Epithelial cell of prostate (primary cell): Measurements from ENCODE around the gene ZNF57.
"Not testable (repeated sequence)": the region's sequence is repeated elsewhere in the genome, so short reads cannot be mapped to it uniquely, and the experiment has no call there.

Experiments used
- DNase-seq: peaks from one replicate; pipeline ENCODE4 v3.0.0-alpha.2; 2011; ENCODE audit warnings: low read depth, low spot score
- H3K27ac ChIP-seq: fragments of 450-650 bp; 2 replicates; pipeline ENCODE4 v1.5.1; 2017; ENCODE audit warnings: mild to moderate bottlenecking

ZNF57 gene

DNA sequence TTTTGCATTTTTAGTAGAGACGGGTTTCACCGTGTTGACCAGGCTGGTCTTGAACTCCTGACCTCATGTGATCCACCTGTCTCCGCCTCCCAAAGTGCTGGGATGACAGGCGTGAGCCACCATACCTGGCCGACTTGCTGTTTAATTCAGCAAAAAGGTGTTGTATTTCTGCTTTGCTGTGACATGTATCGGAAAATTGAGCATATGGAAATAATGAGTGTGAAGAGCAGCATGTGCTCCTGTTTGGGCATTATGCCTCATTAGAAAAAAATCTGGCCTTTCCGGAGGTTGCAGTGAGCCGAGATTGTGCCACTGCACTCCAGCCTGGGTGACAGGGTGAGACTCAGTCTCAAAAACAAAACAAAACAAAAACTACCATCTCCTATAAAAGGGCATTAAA is 10.2 kb upstream of the ZNF57 start:
- not testable (repeated sequence) for H3K27ac ChIP-seq, DNase-seq

DNA sequence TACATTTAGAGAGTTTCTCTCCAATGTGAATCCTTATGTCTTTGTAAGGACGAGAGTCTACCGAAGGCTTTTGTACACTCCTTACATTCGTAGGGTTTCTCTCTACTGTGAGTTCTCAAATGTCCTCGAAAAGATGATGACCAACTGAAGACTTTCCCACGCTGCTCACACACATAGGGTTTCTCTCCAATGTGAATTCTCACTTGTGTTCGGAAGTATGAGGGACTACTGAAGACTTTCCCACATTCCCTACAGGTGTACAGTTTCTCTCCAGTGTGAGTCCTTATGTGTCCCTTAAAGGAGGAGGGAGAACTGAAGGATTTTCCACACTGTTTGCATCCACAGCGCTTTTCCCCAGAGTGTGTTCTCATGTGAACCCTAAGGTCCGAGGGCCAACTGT is 4.0 kb upstream of the ZNF57 start:
- H3K27ac ChIP-seq, result no peak overlapping the region
- DNase-seq, result no peak

DNA sequence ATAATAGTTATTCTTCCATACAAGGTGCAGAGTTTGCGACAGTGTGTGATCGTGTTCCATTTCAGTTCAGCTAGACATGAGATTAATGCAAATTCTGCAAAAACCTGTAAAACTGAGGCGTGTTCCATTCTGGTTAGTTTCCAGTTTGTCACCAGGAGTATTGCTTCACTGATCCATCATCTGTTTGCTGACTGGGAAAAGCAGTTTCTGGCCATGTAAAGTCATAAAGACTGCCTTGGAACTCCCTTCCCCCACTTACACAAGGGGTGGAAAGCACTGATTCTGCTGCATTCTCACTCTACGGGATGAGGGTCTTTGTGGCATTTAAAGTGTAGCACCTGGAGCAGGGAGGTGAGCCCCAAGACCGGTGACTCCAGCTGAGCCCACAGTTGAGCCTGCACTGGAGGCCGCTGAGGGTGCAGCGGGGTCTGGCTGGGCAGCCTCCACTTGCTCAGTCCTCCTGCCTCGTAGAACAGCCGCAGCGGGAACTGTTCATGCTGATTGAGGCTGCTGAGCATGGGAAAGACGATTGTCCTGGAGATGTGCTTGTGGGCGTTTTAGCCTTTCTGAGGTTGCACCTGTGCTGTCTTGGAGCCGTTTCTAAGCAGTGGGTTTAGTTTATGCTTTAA is 2.0 kb downstream of the ZNF57 start:
- peak overlapping the region; percentile 44 for H3K27ac ChIP-seq
- no peak for DNase-seq

DNA sequence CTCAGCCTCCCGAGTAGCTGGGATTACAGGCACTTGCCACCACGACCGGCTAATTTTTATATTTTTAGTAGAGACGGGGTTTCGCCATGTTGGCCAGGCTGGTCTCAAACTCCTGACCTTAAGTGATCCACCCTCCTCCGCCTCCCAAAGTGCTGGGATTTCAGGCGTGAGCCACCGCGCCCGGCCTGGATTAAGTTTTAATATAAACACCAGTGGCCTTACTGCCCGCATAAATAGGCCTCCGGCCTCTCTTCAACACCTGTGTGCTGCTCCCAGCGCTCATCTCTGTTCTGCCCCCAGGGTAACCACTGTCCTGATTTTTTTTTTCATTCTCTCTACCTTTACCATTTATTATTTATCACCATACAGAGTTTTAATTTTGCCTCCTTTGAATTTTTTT is 2.6 kb downstream of the ZNF57 start:
- not testable (repeated sequence) for H3K27ac ChIP-seq, DNase-seq

DNA sequence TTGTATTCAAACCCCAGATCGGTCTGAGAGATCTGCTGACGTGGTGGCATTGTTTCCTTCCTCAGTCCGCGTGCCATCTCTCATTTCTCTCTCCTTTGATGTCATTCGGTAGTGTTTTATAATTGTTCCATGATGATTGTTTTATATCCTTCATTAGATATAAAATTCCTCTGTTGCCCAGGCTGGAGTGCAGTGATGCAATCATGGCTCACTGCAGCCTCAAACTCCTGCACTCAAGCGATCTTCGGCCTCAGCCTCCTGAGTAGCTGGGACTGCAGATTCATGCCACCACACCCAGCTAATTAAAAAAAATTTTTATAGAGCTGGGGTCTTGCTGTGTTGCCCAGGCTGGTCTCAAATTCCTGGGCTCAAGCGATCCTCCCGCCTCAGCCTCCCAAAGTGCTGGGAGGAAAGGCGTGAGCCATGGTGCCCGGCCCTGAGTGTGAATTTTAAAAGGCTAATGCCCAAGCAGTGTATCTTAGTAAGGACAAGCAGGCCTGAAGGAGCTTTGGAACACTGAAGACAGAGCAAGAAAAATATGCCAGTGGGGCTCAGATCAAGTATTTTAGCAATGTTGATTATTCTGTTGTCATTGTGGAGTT is 5.3 kb downstream of the ZNF57 start:
- DNase-seq, result no peak
- no peak overlapping the region for H3K27ac ChIP-seq

DNA sequence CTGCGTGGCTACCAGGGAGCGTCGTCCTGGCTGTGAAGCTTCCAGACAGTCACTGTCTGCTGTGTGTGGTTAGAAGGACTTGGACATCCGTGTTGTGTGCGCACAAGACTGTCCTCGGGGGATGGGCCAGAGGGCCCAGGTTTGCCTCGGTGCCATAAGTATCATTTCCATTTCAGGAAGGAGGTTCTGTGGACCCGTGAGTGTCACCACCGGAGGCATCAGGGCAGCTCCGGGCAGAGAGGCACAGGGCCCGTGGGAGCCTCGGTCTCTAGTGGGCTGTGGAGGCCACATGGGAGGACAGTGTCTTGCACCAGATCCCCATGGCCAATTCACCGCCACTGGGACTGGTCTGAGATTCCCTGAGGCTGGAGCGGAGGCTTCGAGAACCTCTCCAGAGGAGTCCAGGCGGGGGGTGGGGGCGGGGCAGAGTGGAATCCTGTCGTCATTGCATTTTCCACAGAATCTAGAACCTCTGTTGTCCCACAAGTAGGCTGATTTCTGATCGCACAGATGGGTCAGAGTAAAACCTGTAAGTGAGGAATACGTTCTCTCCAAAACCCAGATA is 6.0 kb downstream of the ZNF57 start:
- no peak overlapping the region for H3K27ac ChIP-seq
- DNase-seq, result no peak

DNA sequence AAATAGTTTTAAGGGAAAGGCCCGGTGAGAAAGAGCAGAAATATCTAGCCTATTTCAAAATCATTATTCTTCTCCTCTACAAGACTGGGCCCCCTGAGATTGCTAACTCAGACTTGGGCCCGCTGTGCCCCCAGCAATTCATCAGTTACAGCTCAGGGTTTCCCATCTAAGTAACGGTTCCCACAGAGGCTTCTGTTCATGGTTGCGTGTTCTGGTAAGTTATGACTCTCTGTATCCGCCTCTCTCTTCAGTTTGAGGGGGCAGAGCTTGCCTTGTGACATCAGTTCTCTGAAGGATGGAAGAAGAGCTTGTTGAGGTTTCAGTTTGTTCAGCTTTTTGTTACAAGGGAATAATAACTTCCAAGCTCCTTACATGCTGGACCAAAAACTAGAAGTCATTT is 11.6 kb downstream of the ZNF57 start:
- no peak for DNase-seq
- no peak overlapping the region for H3K27ac ChIP-seq

DNA sequence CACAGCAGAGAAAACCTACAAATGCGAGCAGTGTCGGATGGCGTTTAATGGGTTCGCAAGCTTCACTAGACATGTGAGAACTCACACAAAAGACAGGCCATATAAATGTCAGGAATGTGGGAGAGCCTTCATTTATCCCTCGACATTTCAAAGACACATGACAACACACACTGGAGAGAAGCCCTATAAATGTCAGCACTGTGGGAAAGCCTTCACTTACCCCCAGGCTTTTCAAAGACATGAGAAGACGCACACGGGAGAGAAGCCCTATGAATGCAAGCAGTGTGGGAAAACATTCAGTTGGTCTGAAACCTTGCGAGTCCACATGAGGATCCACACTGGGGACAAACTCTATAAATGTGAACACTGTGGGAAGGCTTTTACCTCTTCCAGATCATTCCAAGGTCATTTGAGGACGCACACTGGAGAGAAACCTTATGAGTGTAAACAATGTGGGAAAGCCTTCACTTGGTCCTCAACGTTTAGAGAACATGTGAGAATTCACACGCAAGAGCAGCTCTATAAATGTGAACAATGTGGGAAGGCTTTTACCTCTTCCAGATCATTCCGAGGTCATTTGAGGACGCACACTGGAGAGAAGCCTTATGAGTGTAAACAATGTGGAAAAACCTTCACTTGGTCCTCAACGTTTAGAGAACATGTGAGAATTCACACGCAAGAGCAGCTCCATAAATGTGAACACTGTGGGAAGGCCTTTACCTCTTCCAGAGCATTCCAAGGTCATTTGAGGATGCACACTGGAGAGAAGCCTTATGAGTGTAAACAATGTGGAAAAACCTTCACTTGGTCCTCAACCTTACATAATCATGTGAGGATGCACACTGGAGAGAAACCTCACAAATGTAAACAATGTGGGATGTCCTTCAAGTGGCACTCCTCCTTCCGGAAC is 16.8 kb downstream of the ZNF57 start:
- H3K27ac ChIP-seq, result no peak overlapping the region
- DNase-seq, result no peak

DNA sequence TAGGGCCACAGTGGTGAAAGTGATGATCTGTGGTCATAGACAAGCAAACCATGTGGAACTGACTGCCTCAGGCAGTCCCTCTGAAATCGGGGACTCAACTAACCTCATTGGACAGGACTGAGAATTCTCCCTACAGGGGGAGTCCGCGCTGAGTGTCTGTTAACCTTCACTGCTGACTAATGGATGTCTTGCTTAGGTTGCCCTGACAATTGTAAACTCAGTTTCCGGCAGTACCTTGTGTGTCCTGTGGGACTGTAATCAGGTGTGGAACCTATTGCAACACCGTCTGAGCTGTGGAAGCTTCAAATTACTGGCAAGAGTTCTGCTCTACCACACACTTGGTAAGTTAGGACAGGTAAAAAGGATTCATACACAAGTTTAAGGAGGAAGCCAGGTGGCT is 22.3 kb downstream of the ZNF57 start:
- H3K27ac ChIP-seq, result peak overlapping the region; percentile 31
- peak; percentile 72 for DNase-seq

DNA sequence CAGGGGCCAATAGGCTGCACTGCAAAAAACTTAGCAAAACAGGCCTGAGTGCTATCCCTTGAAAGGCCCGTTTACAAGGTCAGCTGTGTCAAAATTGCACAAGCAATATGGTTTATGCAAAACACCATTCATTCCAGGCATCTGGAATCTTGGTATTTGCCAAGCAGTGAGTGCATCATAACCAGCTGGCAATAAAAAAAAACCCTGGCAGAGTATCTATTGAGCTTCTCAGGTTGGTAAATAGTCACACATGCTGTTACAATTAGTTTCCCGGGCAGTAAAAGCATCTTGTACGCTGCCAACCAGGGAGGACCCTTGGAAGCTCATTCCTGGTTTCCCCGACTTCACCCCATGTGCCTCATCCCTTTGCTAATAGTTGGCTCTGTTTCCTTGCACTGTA is 22.8 kb downstream of the ZNF57 start:
- H3K27ac ChIP-seq, result peak overlapping the region; percentile 31
- DNase-seq, result peak; percentile 31

DNA sequence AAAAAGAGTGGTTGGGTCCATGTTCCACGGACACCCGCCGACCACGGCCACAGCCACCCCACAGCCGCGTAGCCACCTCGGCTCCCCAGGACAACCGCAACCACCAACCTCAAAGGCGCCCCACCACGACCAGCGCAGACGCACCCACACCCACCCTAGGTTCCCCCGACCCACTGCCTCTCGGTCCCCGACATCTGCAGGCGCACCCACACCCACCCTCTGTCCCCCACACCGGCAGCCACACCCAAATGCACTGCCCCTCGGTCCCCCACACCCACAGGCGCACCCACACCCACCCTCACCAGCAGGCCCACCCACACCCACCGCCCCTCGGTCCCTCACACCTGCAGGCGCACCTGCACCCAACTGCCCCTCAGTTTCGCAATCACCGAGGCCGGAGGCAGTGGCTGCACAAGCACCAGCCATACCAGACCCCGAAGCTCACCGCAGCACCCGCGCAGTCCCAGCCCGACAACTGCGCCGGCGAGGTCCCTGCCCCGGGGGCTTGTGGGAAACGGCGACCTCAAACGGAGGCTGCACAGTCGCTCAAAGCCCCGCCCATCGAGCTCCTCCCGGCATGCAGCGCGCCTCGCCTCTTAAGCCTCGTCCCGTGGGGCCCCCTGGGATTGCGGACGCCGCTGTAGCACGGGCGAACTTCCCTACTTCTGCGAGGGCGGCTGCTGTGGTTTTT is 25.8 kb downstream of the ZNF57 start:
- H3K27ac ChIP-seq, result no peak overlapping the region
- no peak for DNase-seq

DNA sequence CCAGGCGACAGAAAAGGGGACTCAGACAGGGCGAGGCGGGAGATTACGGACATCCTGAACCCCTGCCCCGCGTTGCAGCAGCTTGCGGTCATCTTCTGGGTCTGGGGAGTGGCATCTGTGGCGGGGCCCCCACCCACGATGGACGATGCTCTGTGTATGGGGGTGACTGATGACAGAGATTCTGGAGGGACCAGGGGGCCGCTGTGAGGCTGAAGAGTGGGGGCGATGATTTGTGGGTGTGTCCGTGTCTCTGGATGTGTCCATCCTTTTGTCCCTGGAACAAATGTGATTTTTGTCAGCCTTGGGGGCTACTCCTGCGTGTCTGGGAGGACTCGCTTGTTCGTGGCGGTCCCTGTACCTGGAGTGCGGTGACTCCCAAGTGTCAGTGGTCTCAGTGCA is 26.3 kb downstream of the ZNF57 start:
- no peak overlapping the region for H3K27ac ChIP-seq
- DNase-seq, result no peak

DNA sequence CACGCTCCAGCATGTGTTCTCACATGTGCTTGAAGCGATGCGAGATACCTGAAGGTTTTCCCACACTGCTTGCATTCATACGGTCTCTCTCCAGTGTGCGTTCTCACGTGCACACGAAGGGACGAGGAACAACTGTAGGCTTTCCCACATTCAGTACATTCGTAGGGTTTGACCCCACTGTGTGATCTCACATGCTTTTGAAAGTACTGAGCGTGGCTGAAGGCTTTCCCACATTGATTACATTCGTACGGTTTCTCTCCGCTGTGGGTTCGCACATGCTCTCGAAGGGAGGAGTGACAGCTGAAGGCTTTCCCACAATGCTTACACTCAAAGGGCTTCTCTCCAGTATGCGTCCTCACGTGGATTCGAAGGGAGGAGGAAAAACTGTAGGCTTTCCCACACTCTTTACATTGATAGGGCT is 32.8 kb downstream of the ZNF57 start:
- DNase-seq, result no peak
- H3K27ac ChIP-seq, result no peak overlapping the region

DNA sequence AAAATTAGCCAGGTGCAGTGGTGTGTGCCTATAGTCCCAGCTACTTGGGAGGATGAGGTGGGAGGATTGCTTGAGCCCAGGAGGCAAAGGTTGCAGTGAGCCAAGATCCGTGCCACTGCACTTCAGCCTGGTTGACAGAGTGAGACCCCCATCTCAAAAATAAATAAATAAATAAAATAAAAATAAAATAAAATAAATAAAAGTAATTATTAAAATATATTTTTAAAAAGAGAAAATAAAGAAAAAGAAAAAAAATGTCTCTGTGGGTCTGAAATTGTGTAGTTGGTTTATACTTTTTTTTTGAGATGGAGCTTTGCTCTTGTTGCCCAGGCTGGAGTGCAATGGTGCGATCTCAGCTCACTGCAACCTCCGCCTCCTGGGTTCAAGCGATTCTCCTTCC is 35.1 kb downstream of the ZNF57 start:
- DNase-seq, result not testable (repeated sequence)

DNA sequence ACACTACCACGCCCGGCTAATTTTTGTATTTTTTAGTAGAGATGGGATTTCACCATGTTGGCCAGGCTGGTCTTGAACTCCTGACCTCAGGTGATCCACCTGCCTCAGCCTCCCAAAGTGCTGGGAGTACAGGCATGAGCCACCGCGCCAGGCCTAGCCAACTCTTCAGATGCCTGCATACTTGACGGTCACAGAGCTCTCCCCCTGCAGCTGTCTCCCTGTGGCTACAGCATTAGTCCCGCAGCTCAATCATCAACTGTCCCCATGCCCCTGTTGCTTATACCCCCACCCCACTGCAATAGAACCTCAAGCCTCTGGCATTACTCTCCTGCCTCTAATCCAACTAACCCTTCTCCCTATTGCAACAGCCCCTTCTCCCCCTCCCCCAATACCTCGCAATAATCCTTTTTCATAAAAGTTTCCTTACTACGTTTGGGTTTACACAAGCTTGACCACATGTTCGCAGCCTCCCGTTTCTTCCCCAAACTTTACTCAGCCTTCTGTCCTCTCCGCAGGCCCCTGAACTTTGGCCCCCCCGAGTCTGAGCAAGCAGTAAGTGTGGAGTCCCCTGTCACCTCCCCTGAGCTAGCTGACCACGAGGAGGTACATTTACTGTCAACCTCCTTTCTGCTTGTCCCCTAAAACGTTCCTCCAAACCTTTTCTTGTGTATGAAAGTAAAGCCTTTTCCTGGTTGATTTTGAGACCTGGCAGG is 42.4 kb downstream of the ZNF57 start:
- no peak for DNase-seq
- no peak overlapping the region for H3K27ac ChIP-seq

More for the DNA sequence above, 35.1 kb downstream of the ZNF57 start:
- not testable (repeated sequence) for H3K27ac ChIP-seq

DNA sequence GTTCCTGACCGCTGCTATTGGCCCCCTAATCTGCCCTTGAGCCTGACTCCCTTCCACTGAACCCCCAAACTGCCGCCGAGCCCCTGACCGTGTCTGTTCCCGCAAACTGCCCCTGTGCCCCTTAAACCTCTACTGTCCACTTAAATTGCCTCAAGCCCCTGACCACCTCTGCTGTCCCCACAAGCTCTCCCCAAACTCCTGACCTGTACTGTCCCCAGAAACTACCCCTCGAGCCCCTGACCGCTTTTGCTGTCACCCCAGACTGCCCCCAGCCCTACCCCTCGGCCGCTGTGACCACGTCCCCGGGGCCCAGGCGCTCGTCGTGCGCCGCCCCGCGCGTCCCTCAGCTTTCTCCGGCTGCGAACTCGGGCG is 43.7 kb downstream of the ZNF57 start:
- H3K27ac ChIP-seq, result peak overlapping the region; percentile 59

DNA sequence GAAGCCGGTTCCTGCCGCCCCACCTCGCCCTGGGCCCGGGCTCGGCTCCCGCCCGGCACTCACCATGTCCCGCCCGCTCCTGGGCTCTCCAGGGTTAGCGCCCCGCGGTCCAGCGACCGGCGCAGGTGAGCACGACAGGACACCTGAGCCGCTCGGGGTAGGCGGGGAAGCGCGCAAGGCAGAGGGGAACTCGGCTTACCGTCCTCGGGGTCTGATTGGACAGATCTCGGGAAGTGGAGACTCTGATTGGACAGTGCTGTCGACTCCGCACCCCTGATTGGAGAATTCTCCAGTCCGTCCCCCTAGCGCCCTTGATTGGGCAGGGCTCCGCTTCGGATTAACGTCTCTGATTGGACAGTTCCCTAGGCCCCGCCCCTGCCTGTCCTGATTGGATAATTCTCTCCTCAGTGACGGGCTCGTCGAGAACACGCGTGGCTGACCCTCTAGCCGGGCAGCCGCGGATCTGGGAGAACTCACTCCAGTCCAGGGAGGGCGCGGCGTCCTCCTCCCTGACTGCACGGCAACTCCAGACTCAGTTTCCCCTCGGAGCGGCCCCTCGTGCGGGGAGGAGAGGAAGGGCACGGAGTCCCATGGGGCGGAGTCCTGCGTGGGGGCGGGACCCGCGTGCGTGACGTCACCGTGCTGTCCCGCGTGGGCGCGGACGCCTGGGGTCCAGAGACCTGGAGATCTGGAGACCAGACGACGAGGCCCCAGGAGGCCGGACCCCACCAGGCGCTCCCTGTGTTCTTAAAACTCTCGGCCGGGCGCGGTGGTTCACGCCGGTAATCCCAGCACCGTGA is 44.2 kb downstream of the ZNF57 start, which contains the start of gene ZNF77:
TSS of gene ZNF77 (minus strand) at position 197 of the 800 bp plus-strand sequence. CDS start at position 66, 131 bp downstream.
- peak within 1 kb of the TSS; percentile 59 for H3K27ac ChIP-seq
- peak; percentile 97 for DNase-seq

More for the DNA sequence above, 43.7 kb downstream of the ZNF57 start:
- DNase-seq, result no peak

DNA sequence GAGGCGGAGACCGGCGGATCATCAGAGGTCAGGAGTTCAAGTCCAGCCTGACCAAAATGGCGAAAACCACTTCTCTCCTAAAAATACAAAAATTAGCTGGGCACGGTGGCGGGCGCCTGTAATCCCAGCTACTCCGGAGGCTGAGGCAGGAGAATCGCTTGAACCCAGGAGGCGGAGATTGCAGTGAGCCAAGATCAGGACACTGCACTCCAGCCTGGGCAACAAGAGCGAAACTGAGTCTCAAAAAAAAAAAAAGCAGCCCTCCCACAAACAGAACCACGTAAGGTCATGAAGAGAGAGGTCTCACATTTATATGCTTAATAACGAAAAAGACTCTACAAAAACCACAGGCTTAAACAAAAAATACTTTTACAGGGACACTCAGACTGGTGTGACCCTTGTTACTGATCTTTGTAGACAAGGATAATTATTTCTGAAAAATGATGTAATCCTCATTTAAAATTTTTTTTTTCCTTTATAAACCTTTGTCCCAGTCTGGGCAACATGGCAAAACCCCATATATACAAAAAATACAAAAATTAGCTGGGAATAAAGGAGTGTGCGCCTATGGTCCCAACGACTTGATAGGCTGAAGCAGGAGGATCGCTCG is 45.0 kb downstream of the ZNF57 start:
- DNase-seq, result no peak
- H3K27ac ChIP-seq, result peak overlapping the region; percentile 59
